Stimulated activated CD4-positive, alpha-beta T cell treated with anti-CD3 and anti-CD28 coated beads, TNF-alpha, amount 100 ng/mL, for 48 hours (primary cell): ENCODE results near the gene BCL10.
"Not testable (repeated sequence)": the region's sequence is repeated elsewhere in the genome, so short reads cannot be mapped to it uniquely, and the experiment has no call there.

Experiments used
- DNase-seq, 3 donors: peaks; one replicate each; pipeline ENCODE4 v3.0.0-alpha.2; 2020; ENCODE audit warnings: low read depth in 3 of 3

The BCL10 gene

GRCh38 chr1:85264150-85264549 is 12.3 kb downstream of the BCL10 start:
- DNase-seq: no peak

- no peak for DNase-seq
Observed at GRCh38 chr1:85262985-85263384, 13.4 kb downstream of the BCL10 start.

- DNase-seq: no peak
Observed at GRCh38 chr1:85259912-85260274, 16.5 kb downstream of the BCL10 start.

GRCh38 chr1:85259118-85259911 is 17.1 kb downstream of the BCL10 start, which contains the start of gene C1orf52:
Gene C1orf52 (minus strand): TSS chr1:85259662. CDS start chr1:85259633, 29 bp downstream.
- peak; percentile 92 to 95 (median 93) for DNase-seq

GRCh38 chr1:85258536-85259117 is 17.8 kb downstream of the BCL10 start:
- DNase-seq: no peak

GRCh38 chr1:85249042-85249441 is 27.4 kb downstream of the BCL10 start:
- not testable (repeated sequence) for DNase-seq

- DNase-seq: no peak
Observed at GRCh38 chr1:85245891-85246290, 30.5 kb downstream of the BCL10 start.

GRCh38 chr1:85245456-85245855 is 31.0 kb downstream of the BCL10 start:
- DNase-seq: no peak

GRCh38 chr1:85244271-85245061 is 32.0 kb downstream of the BCL10 start:
- no peak for DNase-seq

GRCh38 chr1:85243372-85243771 is 33.1 kb downstream of the BCL10 start:
- DNase-seq: no peak

GRCh38 chr1:85240643-85241042 is 35.8 kb downstream of the BCL10 start:
- no peak for DNase-seq

- DNase-seq: no peak
Observed at GRCh38 chr1:85240174-85240601, 36.2 kb downstream of the BCL10 start.

GRCh38 chr1:85237613-85238012 is 38.8 kb downstream of the BCL10 start:
- DNase-seq: no peak

GRCh38 chr1:85230305-85230977 is 46.0 kb downstream of the BCL10 start:
- no peak for DNase-seq

GRCh38 chr1:85229574-85230097 is 46.8 kb downstream of the BCL10 start:
- no peak for DNase-seq

- DNase-seq: no peak
Observed at GRCh38 chr1:85228972-85229371, 47.5 kb downstream of the BCL10 start.

GRCh38 chr1:85225624-85226380 is 50.6 kb downstream of the BCL10 start:
- DNase-seq: no peak

GRCh38 chr1:85224734-85225623 is 51.5 kb downstream of the BCL10 start:
- no peak for DNase-seq

- DNase-seq: no peak
Observed at GRCh38 chr1:85224295-85224694, 52.1 kb downstream of the BCL10 start.

- DNase-seq: no peak
Observed at GRCh38 chr1:85223334-85223733, 53.1 kb downstream of the BCL10 start.
